NCI-H1417 (cell line): ENCODE results near the gene SAMD8.
"Not testable (repeated sequence)": the region's sequence is repeated elsewhere in the genome, so short reads cannot be mapped to it uniquely, and the experiment has no call there.

Source experiments
- DNase-seq, 3 experiments: peaks; one replicate each; lab custom pipeline; 2025; lab: John Stamatoyannopoulos, UW

SAMD8 gene

DNA sequence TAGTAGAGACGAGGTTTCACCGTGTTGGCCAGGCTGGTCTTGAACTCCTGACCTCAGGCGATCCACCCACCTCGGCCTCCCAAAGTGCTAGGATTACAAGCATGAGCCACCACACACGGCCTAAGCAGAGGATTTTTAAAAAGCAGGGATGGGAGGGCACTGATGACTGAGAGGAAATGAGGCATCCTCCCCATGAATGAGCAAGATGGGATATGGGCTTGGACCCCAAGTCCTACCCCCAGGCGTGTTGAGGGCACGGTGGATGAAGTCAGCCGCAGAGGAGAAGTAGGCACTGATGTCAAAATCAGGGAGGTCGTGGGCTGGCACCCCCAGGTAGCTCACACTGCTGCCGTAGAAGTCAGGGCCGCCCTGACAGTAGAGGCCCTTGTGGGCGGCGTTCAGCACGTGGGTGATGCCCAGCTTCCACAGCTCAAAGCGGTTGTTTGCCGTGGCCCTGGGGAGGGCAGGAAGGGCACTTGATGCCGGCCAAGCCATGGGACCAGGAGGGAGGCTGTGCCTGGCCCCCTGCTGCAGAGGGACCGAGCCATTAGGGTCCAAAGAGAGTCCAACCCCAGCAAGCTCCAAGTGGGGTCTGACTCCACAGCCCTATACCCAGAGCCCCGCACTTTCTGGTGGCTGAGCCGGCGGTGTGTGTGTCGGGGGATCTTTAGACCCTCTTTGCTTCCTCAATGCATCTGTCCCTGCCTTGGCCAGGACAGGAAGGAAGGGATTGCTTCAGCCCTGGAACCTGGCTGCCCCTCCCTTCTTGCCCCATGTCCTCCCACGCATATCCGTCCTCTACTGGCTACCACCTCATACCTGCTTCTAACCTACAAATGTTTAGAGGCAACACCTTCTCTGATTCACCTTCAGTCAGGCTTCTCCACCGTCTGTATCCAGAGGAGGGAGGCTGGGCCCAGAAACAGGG lies 3.4 kb upstream of the SAMD8 start:
- no peak for DNase-seq

DNA sequence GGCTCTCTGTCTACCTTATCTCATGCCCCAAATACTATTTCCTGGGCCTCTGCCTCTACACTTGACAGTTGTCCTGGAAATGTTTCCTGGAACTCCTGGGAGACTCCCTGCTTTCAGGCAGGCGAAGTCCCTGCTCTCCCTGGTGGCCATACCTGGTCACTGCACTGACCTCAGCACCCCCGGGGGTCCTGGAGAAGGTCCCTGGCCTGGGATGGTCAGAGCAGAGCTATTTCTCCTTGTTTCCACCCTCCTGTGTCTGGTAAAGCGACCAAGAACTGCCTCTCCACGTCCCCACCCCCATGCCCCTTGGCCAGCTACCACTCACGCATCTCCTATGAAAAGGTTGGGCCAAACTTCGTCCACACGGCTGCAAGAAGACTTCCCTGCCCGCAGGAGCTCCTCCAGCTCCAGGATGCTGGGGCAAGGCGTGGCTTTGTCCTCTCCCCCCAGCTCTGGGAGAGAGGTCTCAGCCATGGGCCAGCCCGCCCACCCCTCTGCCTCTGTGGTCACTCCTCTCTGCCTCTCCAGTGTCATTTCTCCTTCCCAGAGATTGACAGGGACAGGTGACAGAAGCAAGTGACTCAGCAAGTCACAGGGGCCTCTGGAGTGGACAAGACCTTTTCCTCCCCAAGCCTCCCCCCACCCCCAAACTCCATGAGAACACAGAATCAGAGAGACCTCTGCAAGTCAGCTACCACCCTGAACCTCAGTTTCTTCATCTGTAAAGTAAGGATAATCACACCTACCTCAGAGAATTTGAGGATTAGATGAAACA lies 2.6 kb upstream of the SAMD8 start:
- DNase-seq: peak in 1 of 3 experiments; percentile 1

- no peak for DNase-seq
These were observed 2.0 kb upstream of the SAMD8 start for GRCh38 chr10:75109459-75109778.

- DNase-seq: no peak
These were observed 1.3 kb upstream of the SAMD8 start for GRCh38 chr10:75110006-75110632.

- DNase-seq: peak in 1 of 3 experiments; percentile 78
These were observed 637 bp downstream of the SAMD8 start for GRCh38 chr10:75111907-75112679.

- no peak for DNase-seq
These were observed 3.7 kb downstream of the SAMD8 start for GRCh38 chr10:75115137-75115536.

- DNase-seq: not testable (repeated sequence)
These were observed 5.7 kb downstream of the SAMD8 start for GRCh38 chr10:75116941-75117775.

DNA sequence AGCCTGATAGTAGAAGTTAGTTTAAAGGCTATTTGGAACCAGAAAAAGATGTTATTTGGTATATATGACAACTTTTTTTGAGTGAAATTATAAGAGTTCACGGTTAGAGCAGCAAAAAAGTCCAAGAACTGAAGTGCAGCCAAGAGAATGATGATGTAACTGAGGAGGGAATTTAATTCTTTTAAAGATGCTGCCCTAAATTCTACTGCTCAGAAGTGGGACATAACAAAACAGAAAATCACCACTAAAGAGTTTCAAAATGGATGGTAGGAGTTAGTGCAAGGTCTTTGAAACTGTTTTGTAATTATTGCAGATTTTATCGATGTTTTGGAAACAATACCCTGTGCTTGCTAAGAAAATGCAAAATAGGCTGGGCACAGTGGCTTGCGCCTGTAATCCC lies 6.5 kb downstream of the SAMD8 start:
- no peak for DNase-seq

DNA sequence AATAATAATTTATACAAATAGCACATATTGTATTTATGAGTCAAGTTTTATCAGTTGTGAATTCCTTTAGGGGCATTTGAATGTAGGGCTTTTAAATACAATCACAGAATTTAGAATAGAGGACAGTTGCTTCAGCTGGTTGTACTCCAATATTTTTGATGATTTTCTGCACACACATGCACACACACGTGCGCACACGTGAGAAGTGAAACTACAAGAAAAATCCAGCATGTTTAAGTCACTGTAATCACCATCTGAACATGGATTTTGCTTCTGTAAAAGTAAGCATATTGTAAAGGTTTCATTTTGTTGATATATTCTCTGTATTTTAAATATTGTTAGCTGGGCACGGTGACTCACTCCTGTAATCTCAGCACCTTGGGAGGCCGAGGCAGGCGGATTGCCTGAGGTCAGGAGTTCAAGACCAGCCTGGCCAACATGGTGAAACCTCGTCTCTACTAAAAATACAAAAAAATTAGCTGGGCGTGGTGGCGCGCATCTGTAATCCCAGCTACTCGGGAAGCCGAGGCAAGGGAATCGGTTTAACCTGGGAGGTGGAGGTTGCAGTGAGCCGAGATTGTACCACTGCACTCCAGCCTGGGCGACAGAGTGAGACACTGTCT lies 8.1 kb downstream of the SAMD8 start:
- DNase-seq: not testable (repeated sequence)

DNA sequence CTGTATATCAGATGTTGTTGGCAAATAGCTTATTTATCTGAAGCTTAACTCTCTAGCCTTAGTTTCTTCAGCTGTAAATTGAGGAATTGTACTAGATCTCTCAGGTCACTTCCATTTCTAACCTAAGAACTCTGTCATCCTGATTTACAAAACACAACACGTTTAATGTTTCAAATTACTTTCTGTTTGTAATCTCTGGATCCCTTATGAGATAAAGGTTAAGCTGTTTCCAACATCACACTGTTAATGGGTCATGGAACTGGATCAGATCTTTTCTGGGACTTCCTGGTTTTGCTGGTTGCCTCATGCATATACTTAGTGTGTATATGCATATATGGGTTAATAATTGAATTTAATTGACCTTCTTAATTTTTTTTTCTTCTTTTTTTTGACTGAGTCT lies 9.9 kb downstream of the SAMD8 start:
- no peak for DNase-seq

DNA sequence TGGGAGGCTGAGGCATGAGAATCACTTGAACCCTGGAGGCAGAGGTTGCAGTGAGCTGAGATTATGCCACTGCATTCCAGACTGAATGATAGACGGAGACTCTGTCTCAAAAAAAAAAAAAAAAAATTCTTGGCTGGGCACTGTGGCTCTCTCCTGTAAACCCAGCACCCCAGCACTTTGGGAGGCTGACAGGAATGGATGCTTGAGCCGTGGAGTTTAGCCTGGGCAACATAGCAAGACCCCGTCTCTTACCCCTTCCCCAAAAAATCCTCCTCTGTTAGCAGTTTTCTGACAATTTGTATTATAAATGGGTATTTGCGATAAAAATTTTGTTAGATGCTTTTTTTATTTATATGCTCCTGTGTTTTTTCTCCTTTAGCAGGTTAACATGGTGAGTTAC lies 11.0 kb downstream of the SAMD8 start:
- DNase-seq: no peak

DNA sequence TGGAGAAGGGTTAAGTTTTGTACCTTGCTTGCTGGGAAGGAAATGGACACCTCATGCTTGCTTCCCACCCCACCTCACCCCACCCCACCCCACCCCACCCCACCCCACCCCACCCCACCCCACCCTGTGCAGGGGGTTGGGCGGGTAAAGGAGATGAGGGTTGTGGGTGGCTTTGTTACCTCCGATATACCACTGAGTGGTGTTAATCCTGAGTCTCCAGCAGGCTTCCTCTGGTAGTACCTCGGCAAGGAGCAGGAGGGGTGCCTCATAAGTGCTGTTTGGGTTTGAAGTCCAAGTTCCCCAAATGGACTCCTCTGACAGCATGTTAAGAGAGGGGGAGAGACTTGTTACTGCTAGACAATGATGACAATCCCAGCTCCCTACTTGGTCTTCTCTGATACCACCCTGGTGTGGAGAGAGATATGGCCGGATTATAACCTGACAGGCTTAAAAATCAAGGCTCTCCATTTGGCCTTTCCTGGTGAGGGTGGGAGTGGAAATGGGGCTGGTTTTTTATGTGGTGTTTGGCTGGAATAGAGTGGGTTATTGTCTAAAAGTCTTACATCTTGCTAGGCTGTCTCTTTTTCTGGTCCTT lies 11.7 kb downstream of the SAMD8 start:
- no peak for DNase-seq

GRCh38 chr10:75126277-75126676 lies 14.8 kb downstream of the SAMD8 start:
- DNase-seq: no peak

- no peak for DNase-seq
These were observed 16.0 kb downstream of the SAMD8 start for GRCh38 chr10:75127471-75127870.

- not testable (repeated sequence) for DNase-seq
These were observed 17.5 kb downstream of the SAMD8 start for GRCh38 chr10:75128985-75129384.

- DNase-seq: no peak
These were observed 18.1 kb downstream of the SAMD8 start for GRCh38 chr10:75129537-75129936.

DNA sequence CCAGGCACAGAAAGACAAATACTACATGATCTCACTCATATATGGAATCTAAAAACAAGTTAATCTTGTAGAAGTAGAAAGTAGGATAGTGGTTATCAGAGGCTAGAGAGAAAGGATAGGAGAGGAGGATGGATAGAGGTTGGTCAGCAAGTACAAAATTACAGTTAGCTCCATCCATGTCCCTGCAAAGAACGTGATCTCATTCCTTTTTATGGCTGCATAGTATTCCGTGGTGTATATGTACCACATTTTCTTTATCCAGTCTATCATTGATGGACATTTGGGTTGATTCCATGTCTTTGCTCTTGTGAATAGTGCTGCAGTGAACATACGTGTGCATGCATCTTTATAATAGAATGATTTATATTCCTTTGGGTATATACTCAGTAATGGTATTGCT lies 22.2 kb downstream of the SAMD8 start:
- DNase-seq: not testable (repeated sequence)

- no peak for DNase-seq
These were observed 24.9 kb downstream of the SAMD8 start for GRCh38 chr10:75136346-75136745.

DNA sequence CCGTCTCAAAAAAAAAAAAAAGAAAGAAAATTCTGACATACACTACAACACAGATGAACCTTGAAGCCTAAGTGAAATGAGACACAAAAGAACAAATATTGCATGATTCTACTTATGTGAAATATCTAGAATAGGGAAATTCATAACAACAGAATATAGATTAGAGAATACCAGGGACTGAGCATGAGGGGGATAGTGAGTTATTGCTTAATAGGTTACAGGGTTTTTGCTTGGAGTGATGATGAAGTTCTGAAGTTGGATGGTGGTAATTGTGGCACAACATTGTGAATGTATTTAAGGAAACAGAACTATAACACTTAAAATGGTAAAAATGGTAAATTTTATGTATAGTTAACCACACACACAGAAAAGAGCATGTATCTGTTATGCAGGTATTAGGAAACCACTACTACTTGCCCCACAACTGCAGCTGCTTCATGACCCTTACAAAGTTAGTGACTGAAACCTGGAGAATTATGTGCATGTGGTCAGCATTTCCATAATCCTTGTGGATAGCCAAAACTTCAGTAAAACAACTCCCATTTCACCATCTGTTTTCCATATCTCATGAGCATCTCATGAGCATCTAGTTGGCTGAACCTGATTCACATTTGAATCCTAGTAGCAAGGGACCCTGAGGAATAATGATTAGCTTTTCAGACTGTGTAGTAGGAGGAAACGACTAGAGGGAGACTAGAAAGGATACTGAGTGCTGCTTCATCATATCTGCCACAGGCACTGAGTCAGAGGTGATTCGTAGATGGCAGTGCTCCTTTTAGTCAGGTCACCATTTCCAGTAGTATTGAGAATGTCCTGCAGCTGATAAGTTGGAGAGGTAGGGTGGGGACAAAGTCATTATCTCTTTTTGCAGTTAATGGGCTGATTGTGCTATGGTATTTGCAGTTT lies 26.3 kb downstream of the SAMD8 start:
- DNase-seq: no peak
